Lung (tissue), 12 donors: Measurements from ENCODE around the gene TADA2A. TPM values are rescaled to one million over a fixed set of nuclear protein-coding genes. Genes with fewer than 3 reads are reported as not detected.

Experiments
- ATAC-seq: fragments of 200-7000 bp; cut with Tn5 transposase; one replicate; pipeline ENCODE4 v1.9.1; 2020; ENCODE audit warnings: moderate number of reproducible peaks; ENCODE audit not compliant: insufficient read depth, low FRiP score
- DNase-seq, 3 donors: peaks; one replicate each; pipeline ENCODE4 v3.0.0-alpha.2; 2013 to 2017
- H3K27ac ChIP-seq, 2 donors: one replicate each; pipeline ENCODE4 v1.5.1; 2013; ENCODE audit warnings: mild to moderate bottlenecking in 2 of 2, moderate library complexity in 2 of 2, control low read depth in 1 of 2, inconsistent platforms in 1 of 2, low read depth in 1 of 2, low read length in 1 of 2
- H3K27me3 ChIP-seq, 3 donors: one replicate each; pipeline ENCODE4 v1.5.1; 2013; ENCODE audit warnings: low read length in 2 of 3; ENCODE audit not compliant: control insufficient read depth in 3 of 3, insufficient read depth in 3 of 3
- H3K36me3 ChIP-seq, 4 donors: one replicate each; pipeline ENCODE4 v1.5.1; 2013; ENCODE audit warnings: low read length in 4 of 4, mild to moderate bottlenecking in 1 of 4, moderate library complexity in 1 of 4; ENCODE audit not compliant: control insufficient read depth in 4 of 4, insufficient read depth in 4 of 4
- H3K4me1 ChIP-seq, 5 donors: one replicate each; pipeline ENCODE4 v1.5.1; 2013; ENCODE audit warnings: low read length in 5 of 5, mild to moderate bottlenecking in 2 of 5, moderate library complexity in 1 of 5; ENCODE audit not compliant: control insufficient read depth in 5 of 5, insufficient read depth in 5 of 5
- H3K4me3 ChIP-seq: one replicate; pipeline ENCODE4 v1.5.1; 2013; ENCODE audit warnings: mild to moderate bottlenecking, control low read depth, moderate library complexity
- H3K9ac ChIP-seq, 2 donors: one replicate each; pipeline ENCODE4 v1.5.1; 2013; ENCODE audit warnings: low read length in 2 of 2, control low read depth in 1 of 2; ENCODE audit not compliant: insufficient read depth in 1 of 2
- H3K9me3 ChIP-seq, 4 donors: one replicate each; pipeline ENCODE4 v1.5.1; 2013; ENCODE audit warnings: low read length in 3 of 4, mild to moderate bottlenecking in 1 of 4, moderate library complexity in 1 of 4; ENCODE audit not compliant: control insufficient read depth in 4 of 4, insufficient read depth in 3 of 4
- WGBS, 2 donors: extraction: QIAGEN DNeasy Blood & Tissue Kit; methylation state at CpG; one replicate each; pipeline ENCODE4 v1.1.7; 2013; 5-methylcytosine and 5-hydroxymethylcytosine counted together
- polyA plus RNA-seq, 2 donors: library from polyadenylated mRNA; stranded (reverse); fragments of 200-250 nt; gene quantifications; one replicate each; pipeline ENCODE4 v1.2.1, GENCODE V29; 2013
- total RNA-seq, 2 donors: library from RNA; depleted of rRNA in 1 of 2; stranded (reverse); fragments of >200 nt in 1 of 2; gene quantifications; one replicate each; pipeline ENCODE4 v1.2.1, GENCODE V29; 2014 to 2021
- TF ChIP-seq, protein P1 (sequence below): IDR thresholded peaks from 2 replicates; pipeline ENCODE4 v1.5.1; 2012; ENCODE audit warnings: mild to moderate bottlenecking; ENCODE audit errors: control extremely low read depth, extremely low read depth
- donor health status: control.
- donor health status: control.
- donor health status: Bipolar disorder and iron deficiency.
- donor health status: healthy.
- donor health status: DM: yes; HTN: yes; CAD: no.

TADA2A gene
- total and polyA plus RNA-seq, 4 donors, result 7.4 to 28.6 (median 16.9) TPM

- 66 to 76% methylated on average over 3 of the region's 3 CpGs for WGBS, 2 donors
- Histone ChIP-seq H3K4me3 (no peak overlapping the region), H3K36me3 (no peaks in the 10 kb centered on the region), H3K27ac (no peak overlapping the region), H3K9me3 (no peaks in the 10 kb centered on the region), H3K4me1 (peaks cover 0 to 3% (median 0%) of the 10 kb centered on the region in 5 donors), H3K27me3 (no peaks in the 10 kb centered on the region), H3K9ac (no peak overlapping the region)
- DNase-seq (no peak), ATAC-seq (no peak)
- TF ChIP-seq, protein P1, sequence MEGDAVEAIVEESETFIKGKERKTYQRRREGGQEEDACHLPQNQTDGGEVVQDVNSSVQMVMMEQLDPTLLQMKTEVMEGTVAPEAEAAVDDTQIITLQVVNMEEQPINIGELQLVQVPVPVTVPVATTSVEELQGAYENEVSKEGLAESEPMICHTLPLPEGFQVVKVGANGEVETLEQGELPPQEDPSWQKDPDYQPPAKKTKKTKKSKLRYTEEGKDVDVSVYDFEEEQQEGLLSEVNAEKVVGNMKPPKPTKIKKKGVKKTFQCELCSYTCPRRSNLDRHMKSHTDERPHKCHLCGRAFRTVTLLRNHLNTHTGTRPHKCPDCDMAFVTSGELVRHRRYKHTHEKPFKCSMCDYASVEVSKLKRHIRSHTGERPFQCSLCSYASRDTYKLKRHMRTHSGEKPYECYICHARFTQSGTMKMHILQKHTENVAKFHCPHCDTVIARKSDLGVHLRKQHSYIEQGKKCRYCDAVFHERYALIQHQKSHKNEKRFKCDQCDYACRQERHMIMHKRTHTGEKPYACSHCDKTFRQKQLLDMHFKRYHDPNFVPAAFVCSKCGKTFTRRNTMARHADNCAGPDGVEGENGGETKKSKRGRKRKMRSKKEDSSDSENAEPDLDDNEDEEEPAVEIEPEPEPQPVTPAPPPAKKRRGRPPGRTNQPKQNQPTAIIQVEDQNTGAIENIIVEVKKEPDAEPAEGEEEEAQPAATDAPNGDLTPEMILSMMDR, result no peak
Measured at GRCh38 chr17:37384560-37385149, 22.0 kb upstream of the TADA2A start.

- peaks cover 0 to 3% (median 0%) of the 10 kb centered on the region in 5 donors for H3K4me1 ChIP-seq
- no peaks in the 10 kb centered on the region for H3K9me3 ChIP-seq
- no peak overlapping the region for H3K9ac ChIP-seq
- DNase-seq (no peak), ATAC-seq (no peak)
- no peak overlapping the region for H3K4me3 ChIP-seq
- no peak overlapping the region for H3K27ac ChIP-seq
- no peaks in the 10 kb centered on the region for H3K27me3 ChIP-seq
- TF ChIP-seq, protein P1, result no peak
- no peaks in the 10 kb centered on the region for H3K36me3 ChIP-seq
Measured at GRCh38 chr17:37385474-37385990, 21.2 kb upstream of the TADA2A start.

DNA sequence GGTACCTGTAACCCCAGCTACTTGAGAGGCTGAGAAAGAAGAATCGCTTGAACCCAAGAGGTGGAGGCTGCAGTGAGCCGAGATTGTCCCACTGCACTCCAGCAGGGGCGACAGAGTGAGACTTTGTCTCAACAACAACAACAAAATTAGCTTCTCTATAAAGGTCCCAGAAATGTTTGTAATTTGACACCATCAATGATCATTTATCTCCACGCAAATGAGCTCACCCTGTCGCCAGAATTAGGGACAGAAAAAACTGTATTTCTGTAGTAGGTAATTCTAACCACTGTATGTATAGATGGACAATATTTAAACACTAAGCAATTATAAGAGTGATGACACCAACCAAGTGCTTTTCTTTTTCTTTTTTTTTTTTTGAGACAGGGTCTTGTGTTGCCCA, 20.2 kb upstream of the TADA2A start:
- Histone ChIP-seq H3K27me3 (no peaks in the 10 kb centered on the region), H3K9me3 (no peaks in the 10 kb centered on the region), H3K9ac (no peak overlapping the region), H3K4me3 (no peak overlapping the region), H3K4me1 (peaks cover 0 to 3% (median 0%) of the 10 kb centered on the region in 5 donors), H3K36me3 (no peaks in the 10 kb centered on the region), H3K27ac (no peak overlapping the region)
- ATAC-seq, result no peak
- TF ChIP-seq, protein P1, result no peak
- no peak for DNase-seq
- 93 to 98% methylated on average over 5 of the region's 5 CpGs for WGBS, 2 donors

DNA sequence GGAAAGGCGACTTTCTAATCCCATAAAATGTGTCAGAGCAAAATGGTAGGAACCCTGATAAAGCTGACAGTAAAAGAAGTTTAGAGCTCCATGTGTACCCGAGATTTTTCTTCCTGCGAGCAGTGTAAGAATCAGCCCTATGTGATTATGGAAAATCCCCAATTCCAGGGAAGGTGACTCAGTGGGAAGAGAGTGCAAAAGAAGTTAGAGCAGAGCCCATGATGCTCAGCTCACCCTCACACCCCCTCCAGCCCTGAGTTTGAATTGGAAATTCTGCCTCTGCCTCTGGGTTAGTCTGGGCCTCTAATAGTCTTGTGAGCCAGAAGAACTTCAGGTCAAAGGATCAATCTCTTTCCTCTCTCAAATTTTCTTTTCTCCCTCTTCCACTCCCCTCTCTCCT, 18.4 kb upstream of the TADA2A start:
- Histone ChIP-seq H3K9me3 (no peaks in the 10 kb centered on the region), H3K4me3 (no peak overlapping the region), H3K9ac (no peak overlapping the region), H3K27ac (no peak overlapping the region), H3K36me3 (no peaks in the 10 kb centered on the region), H3K27me3 (no peaks in the 10 kb centered on the region), H3K4me1 (peaks cover 0 to 9% (median 0%) of the 10 kb centered on the region in 5 donors)
- ATAC-seq (no peak), DNase-seq (no peak)
- WGBS, 2 donors, result 95 to 100% methylated on average over 3 of the region's 3 CpGs
- TF ChIP-seq, protein P1, result no peak
